ENCODE data around the gene CSGALNACT2. TPM values are rescaled to one million over a fixed set of nuclear protein-coding genes. Genes with fewer than 3 reads are reported as not detected.

CSGALNACT2 gene
- total and polyA plus RNA-seq, 2 of the 13 experiments (the other 11 are each of a cell fraction or from before 2014, with no cell fraction given), result 3.3 to 7.1 TPM

DNA sequence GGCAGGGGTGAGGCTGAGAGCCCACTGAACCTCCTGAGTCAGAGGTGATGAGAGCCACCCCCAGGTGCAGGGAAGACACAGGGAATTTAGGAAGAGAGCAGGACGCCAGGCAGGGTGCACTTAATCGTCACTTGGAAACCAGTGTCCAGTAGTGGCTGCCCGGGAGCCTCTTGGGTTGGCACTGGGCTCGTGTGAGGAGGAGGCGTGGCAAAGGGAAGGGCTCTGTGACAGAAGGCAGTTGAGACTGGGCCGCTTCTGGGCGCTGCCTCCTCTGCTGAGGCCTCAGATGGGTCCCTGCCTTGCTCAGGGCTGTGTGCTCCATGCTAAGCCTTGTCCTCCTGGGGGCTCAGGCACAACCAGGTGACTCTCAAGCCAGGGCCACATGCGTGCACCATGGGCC, 48.1 kb upstream of the CSGALNACT2 start:
- Histone ChIP-seq H3K4me1 (ENCODE audit: insufficient read depth, low read length) (no peaks in the 10 kb centered on the region), H3K4me2 (ENCODE audit: low read depth, low read length) (no peak overlapping the region), H2AFZ (ENCODE audit: low read length) (no peak overlapping the region), H3K4me3 (replicated peaks in 1 of 3; ENCODE audit: insufficient read depth in 1 of 3, low read depth in 2 of 3, low read length in 3 of 3) (no peak overlapping the region), H3K36me3 (replicated peaks in 1 of 2; ENCODE audit: control insufficient read depth in 1 of 2, insufficient read depth in 2 of 2, low read length in 2 of 2) (no peaks in the 10 kb centered on the region), H4K20me1 (ENCODE audit: insufficient read depth, low read length) (no peaks in the 10 kb centered on the region), H3K27me3 (ENCODE audit: control insufficient read depth in 1 of 2, insufficient read depth in 2 of 2, low read length in 2 of 2) (peaks cover 5 to 42% of the 10 kb centered on the region in 2 experiments; a peak in 4 of 5 replicates), H3K9me3 (ENCODE audit: low read length) (no peaks in the 10 kb centered on the region), H3K79me2 (ENCODE audit: insufficient read depth, low read length) (no peaks in the 10 kb centered on the region), H3K9ac (ENCODE audit: insufficient read depth, low read depth, low read length) (no peak overlapping the region), H3K27ac (ENCODE audit: extremely low read length, insufficient read depth, low read length) (no peak overlapping the region)
- FAIRE-seq (no peak), DNase-seq (ENCODE audit: low spot score) (no peak), ATAC-seq (no peak)
- ChIA-PET POLR2A (no interaction called here), CTCF (ENCODE audit: low intra/inter-chr PET ratio, low total read pairs) (no interaction called here)
- WGBS (ENCODE audit: low lambda C conversion rate), result 4% methylated on average over 5 of the region's 8 CpGs
- TF ChIP-seq, protein P1, sequence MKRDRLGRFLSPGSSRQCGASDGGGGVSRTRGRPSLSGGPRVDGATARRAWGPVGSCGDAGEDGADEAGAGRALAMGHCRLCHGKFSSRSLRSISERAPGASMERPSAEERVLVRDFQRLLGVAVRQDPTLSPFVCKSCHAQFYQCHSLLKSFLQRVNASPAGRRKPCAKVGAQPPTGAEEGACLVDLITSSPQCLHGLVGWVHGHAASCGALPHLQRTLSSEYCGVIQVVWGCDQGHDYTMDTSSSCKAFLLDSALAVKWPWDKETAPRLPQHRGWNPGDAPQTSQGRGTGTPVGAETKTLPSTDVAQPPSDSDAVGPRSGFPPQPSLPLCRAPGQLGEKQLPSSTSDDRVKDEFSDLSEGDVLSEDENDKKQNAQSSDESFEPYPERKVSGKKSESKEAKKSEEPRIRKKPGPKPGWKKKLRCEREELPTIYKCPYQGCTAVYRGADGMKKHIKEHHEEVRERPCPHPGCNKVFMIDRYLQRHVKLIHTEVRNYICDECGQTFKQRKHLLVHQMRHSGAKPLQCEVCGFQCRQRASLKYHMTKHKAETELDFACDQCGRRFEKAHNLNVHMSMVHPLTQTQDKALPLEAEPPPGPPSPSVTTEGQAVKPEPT (CRISPR knock-in tag; IDR thresholded peaks at IDR 0.05; ENCODE audit: low read depth), result no peak
- intact Hi-C loops (cut with micrococcal nuclease; ENCODE audit: unreplicated experiment) (no loop called here), in situ Hi-C loops (cut with HindIII; ENCODE audit: extremely low pct_ligation_motif_present, low pct_unique_long_range_greater_than_20kb) (no loop called here)
- no TSS peak for BruUV-seq (replicated peaks)

DNA sequence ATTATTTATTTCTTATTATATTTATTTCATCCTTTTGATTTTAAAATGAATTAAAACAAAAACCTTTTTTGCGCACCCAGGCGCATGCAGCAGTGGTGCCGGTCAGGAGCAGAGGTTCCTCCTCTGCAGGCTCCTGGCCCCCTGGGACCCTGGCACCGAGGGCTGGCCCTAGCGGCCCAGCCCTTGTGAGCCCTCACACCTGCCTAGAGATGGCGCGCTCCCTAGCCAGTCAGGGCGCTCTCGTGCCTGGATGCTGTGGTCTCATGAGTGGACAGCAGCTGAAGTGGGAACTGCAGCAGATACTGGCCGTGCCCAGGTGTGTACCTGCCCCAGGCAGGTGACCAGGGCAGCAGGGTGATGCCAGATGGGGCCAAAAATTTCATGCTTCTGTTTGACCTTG, 47.6 kb upstream of the CSGALNACT2 start:
- FAIRE-seq (no peak), ATAC-seq (no peak), DNase-seq (ENCODE audit: low spot score) (no peak)
- H3K4me2 ChIP-seq (ENCODE audit: low read depth, low read length), result no peak overlapping the region
- no peaks in the 10 kb centered on the region for H3K4me1 ChIP-seq (ENCODE audit: insufficient read depth, low read length)
- intact Hi-C loops (cut with micrococcal nuclease; ENCODE audit: unreplicated experiment) (no loop called here), in situ Hi-C loops (cut with HindIII; ENCODE audit: extremely low pct_ligation_motif_present, low pct_unique_long_range_greater_than_20kb) (no loop called here)
- H3K9ac ChIP-seq (ENCODE audit: insufficient read depth, low read depth, low read length), result no peak overlapping the region
- no peak overlapping the region for H3K27ac ChIP-seq (ENCODE audit: extremely low read length, insufficient read depth, low read length)
- H3K27me3 ChIP-seq (ENCODE audit: control insufficient read depth in 1 of 2, insufficient read depth in 2 of 2, low read length in 2 of 2), result peaks cover 5 to 40% of the 10 kb centered on the region in 2 experiments; a peak in 4 of 5 replicates
- POLR2A ChIA-PET, result no interaction called here
- H3K4me3 ChIP-seq (replicated peaks in 1 of 3; ENCODE audit: insufficient read depth in 1 of 3, low read depth in 2 of 3, low read length in 3 of 3), result no peak overlapping the region
- no peaks in the 10 kb centered on the region for H3K9me3 ChIP-seq (ENCODE audit: low read length)
- 40% methylated on average over 10 of the region's 10 CpGs for WGBS (ENCODE audit: low lambda C conversion rate)
- CTCF ChIA-PET (ENCODE audit: low intra/inter-chr PET ratio, low total read pairs), result no interaction called here
- no peak overlapping the region for H2AFZ ChIP-seq (ENCODE audit: low read length)
- no peaks in the 10 kb centered on the region for H3K79me2 ChIP-seq (ENCODE audit: insufficient read depth, low read length)
- BruUV-seq (replicated peaks), result no TSS peak
- no peaks in the 10 kb centered on the region for H4K20me1 ChIP-seq (ENCODE audit: insufficient read depth, low read length)
- H3K36me3 ChIP-seq (replicated peaks in 1 of 2; ENCODE audit: control insufficient read depth in 1 of 2, insufficient read depth in 2 of 2, low read length in 2 of 2), result no peaks in the 10 kb centered on the region
- TF ChIP-seq, protein P2, sequence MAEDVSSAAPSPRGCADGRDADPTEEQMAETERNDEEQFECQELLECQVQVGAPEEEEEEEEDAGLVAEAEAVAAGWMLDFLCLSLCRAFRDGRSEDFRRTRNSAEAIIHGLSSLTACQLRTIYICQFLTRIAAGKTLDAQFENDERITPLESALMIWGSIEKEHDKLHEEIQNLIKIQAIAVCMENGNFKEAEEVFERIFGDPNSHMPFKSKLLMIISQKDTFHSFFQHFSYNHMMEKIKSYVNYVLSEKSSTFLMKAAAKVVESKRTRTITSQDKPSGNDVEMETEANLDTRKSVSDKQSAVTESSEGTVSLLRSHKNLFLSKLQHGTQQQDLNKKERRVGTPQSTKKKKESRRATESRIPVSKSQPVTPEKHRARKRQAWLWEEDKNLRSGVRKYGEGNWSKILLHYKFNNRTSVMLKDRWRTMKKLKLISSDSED (CRISPR knock-in tag; IDR thresholded peaks at IDR 0.05), result no peak
- TF ChIP-seq, protein P3, sequence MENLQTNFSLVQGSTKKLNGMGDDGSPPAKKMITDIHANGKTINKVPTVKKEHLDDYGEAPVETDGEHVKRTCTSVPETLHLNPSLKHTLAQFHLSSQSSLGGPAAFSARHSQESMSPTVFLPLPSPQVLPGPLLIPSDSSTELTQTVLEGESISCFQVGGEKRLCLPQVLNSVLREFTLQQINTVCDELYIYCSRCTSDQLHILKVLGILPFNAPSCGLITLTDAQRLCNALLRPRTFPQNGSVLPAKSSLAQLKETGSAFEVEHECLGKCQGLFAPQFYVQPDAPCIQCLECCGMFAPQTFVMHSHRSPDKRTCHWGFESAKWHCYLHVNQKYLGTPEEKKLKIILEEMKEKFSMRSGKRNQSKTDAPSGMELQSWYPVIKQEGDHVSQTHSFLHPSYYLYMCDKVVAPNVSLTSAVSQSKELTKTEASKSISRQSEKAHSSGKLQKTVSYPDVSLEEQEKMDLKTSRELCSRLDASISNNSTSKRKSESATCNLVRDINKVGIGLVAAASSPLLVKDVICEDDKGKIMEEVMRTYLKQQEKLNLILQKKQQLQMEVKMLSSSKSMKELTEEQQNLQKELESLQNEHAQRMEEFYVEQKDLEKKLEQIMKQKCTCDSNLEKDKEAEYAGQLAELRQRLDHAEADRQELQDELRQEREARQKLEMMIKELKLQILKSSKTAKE (CRISPR knock-in tag; IDR thresholded peaks at IDR 0.05; ENCODE audit: borderline replicate concordance), result no peak
- TF ChIP-seq ZNF816 (CRISPR knock-in tag; IDR thresholded peaks at IDR 0.05; ENCODE audit: borderline replicate concordance), result no peak
- TF ChIP-seq U2AF1 (optimal IDR thresholded peaks at IDR 0.05; ENCODE audit: low read depth, low read length), result no peak
- TF ChIP-seq YEATS2 (CRISPR knock-in tag; IDR thresholded peaks at IDR 0.05; ENCODE audit: borderline replicate concordance), result no peak
- TF ChIP-seq PTBP1 (IDR thresholded peaks at IDR 0.05; ENCODE audit: low read depth, low read length, poor library complexity, severe bottlenecking), result no peak
- no peak for TF ChIP-seq ZSCAN9 (CRISPR knock-in tag; IDR thresholded peaks at IDR 0.05; ENCODE audit: borderline replicate concordance)
- TF ChIP-seq, protein P4, sequence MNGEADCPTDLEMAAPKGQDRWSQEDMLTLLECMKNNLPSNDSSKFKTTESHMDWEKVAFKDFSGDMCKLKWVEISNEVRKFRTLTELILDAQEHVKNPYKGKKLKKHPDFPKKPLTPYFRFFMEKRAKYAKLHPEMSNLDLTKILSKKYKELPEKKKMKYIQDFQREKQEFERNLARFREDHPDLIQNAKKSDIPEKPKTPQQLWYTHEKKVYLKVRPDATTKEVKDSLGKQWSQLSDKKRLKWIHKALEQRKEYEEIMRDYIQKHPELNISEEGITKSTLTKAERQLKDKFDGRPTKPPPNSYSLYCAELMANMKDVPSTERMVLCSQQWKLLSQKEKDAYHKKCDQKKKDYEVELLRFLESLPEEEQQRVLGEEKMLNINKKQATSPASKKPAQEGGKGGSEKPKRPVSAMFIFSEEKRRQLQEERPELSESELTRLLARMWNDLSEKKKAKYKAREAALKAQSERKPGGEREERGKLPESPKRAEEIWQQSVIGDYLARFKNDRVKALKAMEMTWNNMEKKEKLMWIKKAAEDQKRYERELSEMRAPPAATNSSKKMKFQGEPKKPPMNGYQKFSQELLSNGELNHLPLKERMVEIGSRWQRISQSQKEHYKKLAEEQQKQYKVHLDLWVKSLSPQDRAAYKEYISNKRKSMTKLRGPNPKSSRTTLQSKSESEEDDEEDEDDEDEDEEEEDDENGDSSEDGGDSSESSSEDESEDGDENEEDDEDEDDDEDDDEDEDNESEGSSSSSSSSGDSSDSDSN (CRISPR knock-in tag; IDR thresholded peaks at IDR 0.05), result no peak
- no peak for TF ChIP-seq HNRNPH1 (optimal IDR thresholded peaks at IDR 0.05; ENCODE audit: low read depth, low read length)

Data from HepG2 (cell line).